GM18868 (cell line): Measurements from ENCODE around the gene ANKRD55.
"Not testable (repeated sequence)": the region's sequence is repeated elsewhere in the genome, so short reads cannot be mapped to it uniquely, and the experiment has no call there.

Experiments
- ATAC-seq: cut with Tn5 transposase; IDR thresholded peaks from one replicate; pipeline ENCODE4 v1.9.1; 2021; ENCODE audit warnings: mild to moderate bottlenecking, moderate library complexity; ENCODE audit not compliant: unreplicated experiment

The ANKRD55 gene

GRCh38 chr5:56083286-56083854 is 149.8 kb downstream of the ANKRD55 start:
- no peak for ATAC-seq

GRCh38 chr5:56081053-56081642 is 152.0 kb downstream of the ANKRD55 start:
- ATAC-seq: peak; percentile 60

GRCh38 chr5:56080375-56081052 is 152.6 kb downstream of the ANKRD55 start:
- ATAC-seq: peak; percentile 77

- not testable (repeated sequence) for ATAC-seq
Measured at GRCh38 chr5:56079157-56079500, 154.0 kb downstream of the ANKRD55 start.

GRCh38 chr5:56078278-56079156 is 154.6 kb downstream of the ANKRD55 start:
- ATAC-seq: no peak

GRCh38 chr5:56077796-56078233 is 155.3 kb downstream of the ANKRD55 start:
- peak; percentile 45 for ATAC-seq

- ATAC-seq: no peak
Measured at GRCh38 chr5:56076486-56076885, 156.6 kb downstream of the ANKRD55 start.

GRCh38 chr5:56075361-56075760 is 157.8 kb downstream of the ANKRD55 start:
- no peak for ATAC-seq

- ATAC-seq: no peak
Measured at GRCh38 chr5:56072863-56073766, 160.0 kb downstream of the ANKRD55 start.

- peak; percentile 28 for ATAC-seq
Measured at GRCh38 chr5:56071470-56071869, 161.7 kb downstream of the ANKRD55 start.

- peak; percentile 64 for ATAC-seq
Measured at GRCh38 chr5:56070851-56071465, 162.2 kb downstream of the ANKRD55 start.

GRCh38 chr5:56069652-56070226 is 163.4 kb downstream of the ANKRD55 start:
- ATAC-seq: no peak

GRCh38 chr5:56066931-56067450 is 166.1 kb downstream of the ANKRD55 start:
- ATAC-seq: no peak

GRCh38 chr5:56064984-56065383 is 168.1 kb downstream of the ANKRD55 start:
- ATAC-seq: peak; percentile 74

- no peak for ATAC-seq
Measured at GRCh38 chr5:56060276-56061110, 172.6 kb downstream of the ANKRD55 start.

GRCh38 chr5:56059854-56060253 is 173.3 kb downstream of the ANKRD55 start:
- no peak for ATAC-seq

GRCh38 chr5:56056875-56057274 is 176.3 kb downstream of the ANKRD55 start:
- peak; percentile 79 for ATAC-seq

- no peak for ATAC-seq
Measured at GRCh38 chr5:56055859-56056258, 177.3 kb downstream of the ANKRD55 start.
